ENCODE measurements around the gene PARP1. TPM values are rescaled to one million over a fixed set of nuclear protein-coding genes. Genes with fewer than 3 reads are reported as not detected.
A peak's percentile ranks its signal among the peaks of the same experiment; 100 is the strongest.

PARP1 gene
- total RNA-seq, 1 donor from 2014 or later: 220 TPM

- Mint-ChIP-seq H3K4me3 (no peak overlapping the region), H3K36me3 (ENCODE audit: low read depth) (peaks cover 9% of the 10 kb centered on the region), H3K27ac (no peak overlapping the region), H3K4me1 (ENCODE audit: low read depth) (peaks cover 31% of the 10 kb centered on the region), H3K27me3 (ENCODE audit: insufficient read depth) (peaks cover 11% of the 10 kb centered on the region), H3K9me3 (no peaks in the 10 kb centered on the region)
- DNase-seq (ENCODE audit: low spot score): no peak
- intact Hi-C loops (cut with micrococcal nuclease): loop anchor here (5.0 to 10.0 kb wide), 6 partner anchors 268 to 1755 kb away; partner anchors contain the start of genes IBA57, LBR, PYCR2 and SRP9
Measured at GRCh38 chr1:226409392-226409791, 1.5 kb upstream of the PARP1 start.

DNA sequence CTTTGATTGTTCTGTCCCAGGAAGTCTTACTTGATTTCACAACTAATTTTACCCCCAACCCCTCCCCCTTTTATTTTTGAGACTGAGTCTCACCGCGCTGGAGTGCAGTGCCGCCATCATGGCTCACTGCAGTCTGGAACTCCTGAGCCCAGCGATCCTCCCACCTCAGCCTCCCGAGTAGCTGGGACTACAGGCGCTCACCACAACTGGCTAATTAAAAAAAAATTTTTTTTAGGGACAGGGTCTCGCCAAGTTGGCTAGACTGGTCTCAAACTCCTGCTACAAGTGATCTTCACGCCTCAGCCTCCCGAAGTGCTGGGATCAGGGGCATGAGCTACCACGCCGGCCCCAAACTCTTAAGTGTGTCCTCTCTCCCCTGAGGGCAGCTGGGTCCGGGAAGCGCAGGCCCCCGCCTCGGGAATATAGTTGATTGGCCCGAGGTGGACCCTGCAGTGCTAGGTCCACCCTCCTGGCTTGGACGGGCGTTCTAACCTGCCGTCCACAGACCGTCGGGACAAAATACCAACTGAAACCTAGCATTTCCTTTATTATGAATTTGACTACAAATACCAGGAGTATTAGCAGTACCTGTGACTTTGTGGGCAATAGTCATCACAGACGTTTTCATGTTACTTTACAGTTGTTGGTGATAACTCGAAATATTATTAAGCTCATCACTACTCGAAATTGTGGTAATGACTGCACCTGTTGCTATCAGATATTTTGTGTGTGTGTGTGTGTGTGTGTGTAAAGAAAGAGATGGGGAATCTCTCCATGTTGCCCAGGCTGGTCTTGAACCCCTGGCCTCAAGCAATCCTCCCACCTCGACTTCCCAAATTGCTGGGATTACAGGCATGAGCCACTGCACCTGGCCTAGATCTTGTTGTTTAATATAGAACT, 642 bp upstream of the PARP1 start:
- H3K27ac Mint-ChIP-seq: peak overlapping the region; percentile 81
- no peak for DNase-seq (ENCODE audit: low spot score)
- H3K4me3 Mint-ChIP-seq: peak overlapping the region; percentile 75
- peaks cover 39% of the 10 kb centered on the region for H3K4me1 Mint-ChIP-seq (ENCODE audit: low read depth)
- intact Hi-C loops (cut with micrococcal nuclease): loop anchor here (1.0 to 10.0 kb wide), 7 partner anchors 17 to 1756 kb away; partner anchors contain the start of genes IBA57, LBR, PYCR2 and SRP9
- no peaks in the 10 kb centered on the region for H3K9me3 Mint-ChIP-seq
- peaks cover 11% of the 10 kb centered on the region for H3K27me3 Mint-ChIP-seq (ENCODE audit: insufficient read depth)
- H3K36me3 Mint-ChIP-seq (ENCODE audit: low read depth): peaks cover 11% of the 10 kb centered on the region

DNA sequence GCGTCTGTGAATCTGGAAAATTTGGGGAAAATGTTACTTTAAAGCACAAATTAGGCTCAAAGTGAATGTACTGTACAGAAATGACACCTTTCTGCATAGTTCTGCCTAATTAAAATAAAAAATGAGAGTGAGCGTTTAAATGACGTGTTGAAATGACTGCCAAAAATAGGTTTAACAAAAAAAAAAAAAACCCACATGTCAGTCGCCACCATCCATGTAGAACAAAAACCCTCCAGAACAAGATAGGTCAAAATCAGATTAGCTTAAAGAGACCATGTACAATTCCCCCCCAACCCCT, 745 bp downstream of the PARP1 start:
- intact Hi-C loops (cut with micrococcal nuclease): loop anchor here (1.0 to 10.0 kb wide), 14 partner anchors 38 to 1758 kb away; partner anchors contain the start of genes ACBD3, COQ8A, H3-3A and IBA57
- peaks cover 8% of the 10 kb centered on the region for H3K27me3 Mint-ChIP-seq (ENCODE audit: insufficient read depth)
- DNase-seq (ENCODE audit: low spot score): no peak

GRCh38 chr1:226406401-226406881, 1.5 kb downstream of the PARP1 start:
- Mint-ChIP-seq H3K4me3 (peak overlapping the region; percentile 99), H3K4me1 (ENCODE audit: low read depth) (peaks cover 56% of the 10 kb centered on the region), H3K27me3 (ENCODE audit: insufficient read depth) (peaks cover 8% of the 10 kb centered on the region), H3K9me3 (no peaks in the 10 kb centered on the region), H3K27ac (peak overlapping the region; percentile 97), H3K36me3 (ENCODE audit: low read depth) (peaks cover 18% of the 10 kb centered on the region)
- intact Hi-C loops (cut with micrococcal nuclease): loop anchor here (2.0 to 10.0 kb wide), 11 partner anchors 38 to 1758 kb away; partner anchors contain the start of genes ACBD3, COQ8A, H3-3A and IBA57
- DNase-seq (ENCODE audit: low spot score): no peak

More for the DNA sequence above, 745 bp downstream of the PARP1 start:
- Mint-ChIP-seq H3K4me1 (ENCODE audit: low read depth) (peaks cover 49% of the 10 kb centered on the region), H3K4me3 (peak overlapping the region; percentile 99), H3K27ac (peak overlapping the region; percentile 97), H3K36me3 (ENCODE audit: low read depth) (peaks cover 16% of the 10 kb centered on the region), H3K9me3 (no peaks in the 10 kb centered on the region)

GRCh38 chr1:226405411-226405988, 2.4 kb downstream of the PARP1 start:
- intact Hi-C loops (cut with micrococcal nuclease): loop anchor here (5.0 to 10.0 kb wide), 6 partner anchors 272 to 1759 kb away; partner anchors contain the start of genes IBA57, LBR, PYCR2 and SRP9
- no peak for DNase-seq (ENCODE audit: low spot score)
- H3K4me3 Mint-ChIP-seq: peak overlapping the region; percentile 99
- peaks cover 57% of the 10 kb centered on the region for H3K4me1 Mint-ChIP-seq (ENCODE audit: low read depth)
- peaks cover 27% of the 10 kb centered on the region for H3K36me3 Mint-ChIP-seq (ENCODE audit: low read depth)
- peaks cover 3% of the 10 kb centered on the region for H3K27me3 Mint-ChIP-seq (ENCODE audit: insufficient read depth)
- H3K27ac Mint-ChIP-seq: peak overlapping the region; percentile 1
- no peaks in the 10 kb centered on the region for H3K9me3 Mint-ChIP-seq

DNA sequence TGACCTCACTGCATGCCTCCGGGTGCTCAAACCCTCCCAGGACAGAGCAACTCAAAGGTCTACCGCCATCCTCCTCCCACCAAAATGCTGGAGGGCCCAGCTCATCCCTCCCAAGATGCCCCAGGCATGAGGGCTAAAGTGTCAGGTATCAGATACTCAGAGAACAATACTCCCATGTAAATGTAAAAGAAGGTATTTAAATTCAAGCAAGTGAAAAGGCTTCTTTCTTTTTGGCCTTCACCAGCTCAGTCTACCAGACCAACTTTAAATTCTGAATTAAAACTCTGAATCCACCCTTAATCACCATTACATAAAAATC, 3.0 kb downstream of the PARP1 start:
- DNase-seq (ENCODE audit: low spot score): no peak
- Mint-ChIP-seq H3K4me1 (ENCODE audit: low read depth) (peaks cover 57% of the 10 kb centered on the region), H3K4me3 (peak overlapping the region; percentile 22), H3K27me3 (ENCODE audit: insufficient read depth) (peaks cover 3% of the 10 kb centered on the region), H3K9me3 (no peaks in the 10 kb centered on the region), H3K36me3 (ENCODE audit: low read depth) (peaks cover 34% of the 10 kb centered on the region), H3K27ac (no peak overlapping the region)
- intact Hi-C loops (cut with micrococcal nuclease): loop anchor here (5.0 to 10.0 kb wide), 6 partner anchors 272 to 1760 kb away; partner anchors contain the start of genes IBA57, LBR, PYCR2 and SRP9

DNA sequence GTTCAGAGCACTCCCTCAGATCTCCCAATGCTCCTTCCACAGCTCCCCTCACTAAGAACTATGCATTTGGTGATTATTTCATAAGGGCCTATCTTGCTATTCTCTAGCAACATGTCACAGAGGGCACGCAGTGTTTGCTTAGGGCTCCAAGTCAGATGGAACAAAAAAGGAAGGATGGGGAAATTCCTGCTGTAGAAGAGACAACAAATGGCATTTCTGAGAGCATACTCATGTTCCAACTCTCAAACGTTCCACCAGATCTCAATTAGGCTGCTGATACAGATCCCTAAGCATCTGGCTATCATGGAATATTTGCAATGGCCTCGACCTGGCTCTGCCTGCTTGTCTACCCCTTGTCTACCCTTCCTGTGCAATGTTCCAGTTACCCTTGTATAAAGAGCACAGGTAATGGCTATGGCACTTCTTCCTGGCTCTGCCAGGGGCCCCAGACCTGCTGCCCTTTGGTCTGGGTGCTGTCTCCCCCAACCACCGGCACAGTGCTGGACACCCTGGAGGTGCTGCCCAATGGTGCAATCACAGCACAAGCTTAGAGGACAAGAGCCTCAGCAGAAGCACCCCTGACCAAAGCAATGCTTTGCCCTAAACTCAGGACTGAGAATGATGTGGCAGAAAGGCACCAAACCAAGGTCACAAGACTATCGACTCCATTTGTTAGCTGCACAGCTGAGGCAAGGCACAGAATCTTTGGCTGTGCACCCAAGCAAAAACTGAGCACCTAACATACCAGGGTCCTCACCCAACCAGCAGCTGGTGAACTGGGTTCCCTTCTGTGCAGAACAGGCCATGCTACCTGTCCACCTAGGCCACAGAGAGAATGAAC, 3.6 kb downstream of the PARP1 start:
- H3K27ac Mint-ChIP-seq: peak overlapping the region; percentile 67
- no peaks in the 10 kb centered on the region for H3K9me3 Mint-ChIP-seq
- intact Hi-C loops (cut with micrococcal nuclease): loop anchor here (10.0 kb wide), 2 partner anchors 629 to 1761 kb away; partner anchors contain the start of genes IBA57 and SRP9
- peaks cover 3% of the 10 kb centered on the region for H3K27me3 Mint-ChIP-seq (ENCODE audit: insufficient read depth)
- peaks cover 57% of the 10 kb centered on the region for H3K4me1 Mint-ChIP-seq (ENCODE audit: low read depth)
- H3K36me3 Mint-ChIP-seq (ENCODE audit: low read depth): peaks cover 38% of the 10 kb centered on the region
- H3K4me3 Mint-ChIP-seq: peak overlapping the region; percentile 22
- DNase-seq (ENCODE audit: low spot score): no peak

GRCh38 chr1:226403201-226404034, 4.5 kb downstream of the PARP1 start:
- intact Hi-C loops (cut with micrococcal nuclease): loop anchor here (10.0 kb wide), 2 partner anchors 629 to 1761 kb away; partner anchors contain the start of genes IBA57 and SRP9
- peaks cover 43% of the 10 kb centered on the region for H3K36me3 Mint-ChIP-seq (ENCODE audit: low read depth)
- H3K27ac Mint-ChIP-seq: peak overlapping the region; percentile 67
- H3K27me3 Mint-ChIP-seq (ENCODE audit: insufficient read depth): peaks cover 3% of the 10 kb centered on the region
- H3K4me3 Mint-ChIP-seq: peak overlapping the region; percentile 56
- DNase-seq (ENCODE audit: low spot score): no peak
- no peaks in the 10 kb centered on the region for H3K9me3 Mint-ChIP-seq
- peaks cover 57% of the 10 kb centered on the region for H3K4me1 Mint-ChIP-seq (ENCODE audit: low read depth)

GRCh38 chr1:226402739-226403165, 5.1 kb downstream of the PARP1 start:
- intact Hi-C loops (cut with micrococcal nuclease): loop anchor here (10.0 kb wide), 2 partner anchors 628 to 1762 kb away; partner anchors contain the start of genes IBA57 and SRP9
- no peak for DNase-seq (ENCODE audit: low spot score)
- H3K27me3 Mint-ChIP-seq (ENCODE audit: insufficient read depth): peaks cover 3% of the 10 kb centered on the region
- H3K36me3 Mint-ChIP-seq (ENCODE audit: low read depth): peaks cover 49% of the 10 kb centered on the region
- peak overlapping the region; percentile 42 for H3K27ac Mint-ChIP-seq
- H3K9me3 Mint-ChIP-seq: no peaks in the 10 kb centered on the region
- peaks cover 58% of the 10 kb centered on the region for H3K4me1 Mint-ChIP-seq (ENCODE audit: low read depth)
- no peak overlapping the region for H3K4me3 Mint-ChIP-seq

- DNase-seq (ENCODE audit: low spot score): no peak
- Mint-ChIP-seq H3K9me3 (no peaks in the 10 kb centered on the region), H3K36me3 (ENCODE audit: low read depth) (peaks cover 53% of the 10 kb centered on the region), H3K27me3 (ENCODE audit: insufficient read depth) (no peaks in the 10 kb centered on the region), H3K27ac (peak overlapping the region; percentile 37), H3K4me3 (no peak overlapping the region), H3K4me1 (ENCODE audit: low read depth) (peaks cover 55% of the 10 kb centered on the region)
- intact Hi-C loops (cut with micrococcal nuclease): loop anchor here (10.0 kb wide), 2 partner anchors 627 to 1763 kb away; partner anchors contain the start of genes IBA57 and SRP9
Measured at GRCh38 chr1:226401355-226402303, 6.3 kb downstream of the PARP1 start.

All from activated T-helper 1 cell treated with anti-CD3 and anti-CD28 coated beads, Interleukin-12 subunit alpha, Interleukin-12 subunit beta, Interleukin-2, Interleukin-4 antibody, amounts not matched to agents 30 ng/mL and 10 ng/mL and 1 ng/mL, durations not matched to agents 14 hours and 24 hours and 36 hours (primary cell).